Gastrocnemius medialis (tissue), 4 donors: ENCODE results near the gene TMEM236.

Experiments used
- CTCF ChIP-seq, 5 experiments: fragments of 450-650 bp in 3 of 5; fragments of 200-600 bp in 2 of 5; sonication (generic) in 2 of 5; IDR thresholded peaks in 4 of 5; conservative IDR thresholded peaks in 1 of 5; 1 replicate in 4 of 5; 2 replicates in 1 of 5; pipeline ENCODE4 v1.5.1; 2016 to 2019; ENCODE audit warnings: antibody characterized with exemption in 5 of 5, mild to moderate bottlenecking in 3 of 5, moderate library complexity in 3 of 5
- POLR2A ChIP-seq, 2 donors: fragments of 450-650 bp; IDR thresholded peaks; one replicate each; pipeline ENCODE4 v1.6.1; 2017; ENCODE audit warnings: antibody characterized with exemption in 2 of 2, mild to moderate bottlenecking in 2 of 2, moderate library complexity in 2 of 2

GRCh38 chr10:17758200-17758599 is 6.2 kb downstream of the TMEM236 start:
- TF ChIP-seq CTCF (IDR thresholded peaks at IDR 0.05 in 4 of 5, conservative IDR thresholded peaks at IDR 0.05 in 1 of 5) (no peak), POLR2A (IDR thresholded peaks at IDR 0.05) (no peak)
